ENCODE results near the gene KCNQ1OT1.

Gene KCNQ1OT1

DNA sequence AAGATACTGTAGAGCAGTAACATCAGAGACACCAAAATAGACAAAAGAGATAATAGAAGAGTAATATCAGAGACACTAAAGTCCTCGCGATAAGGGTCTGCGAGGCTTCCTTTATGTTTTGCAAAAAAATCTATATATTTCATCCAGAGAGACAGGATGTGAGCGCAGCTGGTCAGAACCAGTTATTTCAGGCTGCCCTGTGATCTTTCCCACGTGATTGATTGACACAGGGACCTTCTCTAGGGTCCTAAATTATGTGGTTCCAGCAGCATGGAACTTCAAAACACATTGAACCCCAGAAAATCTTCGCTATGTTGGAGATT, 136.9 kb downstream of the KCNQ1OT1 start:
- no peak overlapping the region for H3K27ac ChIP-seq (ENCODE audit: extremely low read depth, low read depth, low read length)
- H3K36me3 ChIP-seq (ENCODE audit: control insufficient read depth in 2 of 2, insufficient read depth in 1 of 2, low read length in 2 of 2), result no peaks in the 10 kb centered on the region
- H3K4me1 ChIP-seq (ENCODE audit: control insufficient read depth, insufficient read depth, low read length), result no peaks in the 10 kb centered on the region
- CTCF ChIA-PET, result no interaction called here
- no peaks in the 10 kb centered on the region for H3K9me3 ChIP-seq (ENCODE audit: control insufficient read depth, insufficient read depth, low read depth, low read length)
- TF ChIP-seq PRDM4 (tag by site-specific recombination; IDR thresholded peaks at IDR 0.05) (no peak), RBAK (tag by site-specific recombination; IDR thresholded peaks at IDR 0.05) (no peak), ZNF112 (tag by site-specific recombination; IDR thresholded peaks at IDR 0.05) (no peak), BCL11B (tag by site-specific recombination; IDR thresholded peaks at IDR 0.05; ENCODE audit: low read depth) (no peak), ZFHX2 (tag by site-specific recombination; conservative IDR thresholded peaks at IDR 0.05) (no peak), ZNF140 (tag by site-specific recombination; IDR thresholded peaks at IDR 0.05) (no peak), ZNF843 (tag by site-specific recombination; IDR thresholded peaks at IDR 0.05) (no peak), ZXDB (tag by site-specific recombination; IDR thresholded peaks at IDR 0.05) (no peak), ZNF555 (tag by site-specific recombination; conservative IDR thresholded peaks at IDR 0.05) (no peak), FEZF1 (tag by site-specific recombination; IDR thresholded peaks at IDR 0.05) (no peak), ZNF146 (tag by site-specific recombination; IDR thresholded peaks at IDR 0.05) (no peak), ZFP69B (tag by site-specific recombination; IDR thresholded peaks at IDR 0.05) (no peak), MZF1 (tag by site-specific recombination; IDR thresholded peaks at IDR 0.05; ENCODE audit: borderline replicate concordance) (no peak), ZBTB1 (tag by site-specific recombination; IDR thresholded peaks at IDR 0.05) (no peak)
- TF ChIP-seq, protein P1, sequence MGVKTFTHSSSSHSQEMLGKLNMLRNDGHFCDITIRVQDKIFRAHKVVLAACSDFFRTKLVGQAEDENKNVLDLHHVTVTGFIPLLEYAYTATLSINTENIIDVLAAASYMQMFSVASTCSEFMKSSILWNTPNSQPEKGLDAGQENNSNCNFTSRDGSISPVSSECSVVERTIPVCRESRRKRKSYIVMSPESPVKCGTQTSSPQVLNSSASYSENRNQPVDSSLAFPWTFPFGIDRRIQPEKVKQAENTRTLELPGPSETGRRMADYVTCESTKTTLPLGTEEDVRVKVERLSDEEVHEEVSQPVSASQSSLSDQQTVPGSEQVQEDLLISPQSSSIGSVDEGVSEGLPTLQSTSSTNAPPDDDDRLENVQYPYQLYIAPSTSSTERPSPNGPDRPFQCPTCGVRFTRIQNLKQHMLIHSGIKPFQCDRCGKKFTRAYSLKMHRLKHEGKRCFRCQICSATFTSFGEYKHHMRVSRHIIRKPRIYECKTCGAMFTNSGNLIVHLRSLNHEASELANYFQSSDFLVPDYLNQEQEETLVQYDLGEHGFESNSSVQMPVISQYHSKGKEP (tag by site-specific recombination; IDR thresholded peaks at IDR 0.05), result no peak
- TF ChIP-seq, protein P2, sequence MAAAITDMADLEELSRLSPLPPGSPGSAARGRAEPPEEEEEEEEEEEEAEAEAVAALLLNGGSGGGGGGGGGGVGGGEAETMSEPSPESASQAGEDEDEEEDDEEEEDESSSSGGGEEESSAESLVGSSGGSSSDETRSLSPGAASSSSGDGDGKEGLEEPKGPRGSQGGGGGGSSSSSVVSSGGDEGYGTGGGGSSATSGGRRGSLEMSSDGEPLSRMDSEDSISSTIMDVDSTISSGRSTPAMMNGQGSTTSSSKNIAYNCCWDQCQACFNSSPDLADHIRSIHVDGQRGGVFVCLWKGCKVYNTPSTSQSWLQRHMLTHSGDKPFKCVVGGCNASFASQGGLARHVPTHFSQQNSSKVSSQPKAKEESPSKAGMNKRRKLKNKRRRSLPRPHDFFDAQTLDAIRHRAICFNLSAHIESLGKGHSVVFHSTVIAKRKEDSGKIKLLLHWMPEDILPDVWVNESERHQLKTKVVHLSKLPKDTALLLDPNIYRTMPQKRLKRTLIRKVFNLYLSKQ (tag by site-specific recombination; IDR thresholded peaks at IDR 0.05; ENCODE audit: borderline replicate concordance), result no peak
- TF ChIP-seq, protein P3, sequence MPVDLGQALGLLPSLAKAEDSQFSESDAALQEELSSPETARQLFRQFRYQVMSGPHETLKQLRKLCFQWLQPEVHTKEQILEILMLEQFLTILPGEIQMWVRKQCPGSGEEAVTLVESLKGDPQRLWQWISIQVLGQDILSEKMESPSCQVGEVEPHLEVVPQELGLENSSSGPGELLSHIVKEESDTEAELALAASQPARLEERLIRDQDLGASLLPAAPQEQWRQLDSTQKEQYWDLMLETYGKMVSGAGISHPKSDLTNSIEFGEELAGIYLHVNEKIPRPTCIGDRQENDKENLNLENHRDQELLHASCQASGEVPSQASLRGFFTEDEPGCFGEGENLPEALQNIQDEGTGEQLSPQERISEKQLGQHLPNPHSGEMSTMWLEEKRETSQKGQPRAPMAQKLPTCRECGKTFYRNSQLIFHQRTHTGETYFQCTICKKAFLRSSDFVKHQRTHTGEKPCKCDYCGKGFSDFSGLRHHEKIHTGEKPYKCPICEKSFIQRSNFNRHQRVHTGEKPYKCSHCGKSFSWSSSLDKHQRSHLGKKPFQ (tag by site-specific recombination; IDR thresholded peaks at IDR 0.05), result no peak
- TF ChIP-seq, protein P4, sequence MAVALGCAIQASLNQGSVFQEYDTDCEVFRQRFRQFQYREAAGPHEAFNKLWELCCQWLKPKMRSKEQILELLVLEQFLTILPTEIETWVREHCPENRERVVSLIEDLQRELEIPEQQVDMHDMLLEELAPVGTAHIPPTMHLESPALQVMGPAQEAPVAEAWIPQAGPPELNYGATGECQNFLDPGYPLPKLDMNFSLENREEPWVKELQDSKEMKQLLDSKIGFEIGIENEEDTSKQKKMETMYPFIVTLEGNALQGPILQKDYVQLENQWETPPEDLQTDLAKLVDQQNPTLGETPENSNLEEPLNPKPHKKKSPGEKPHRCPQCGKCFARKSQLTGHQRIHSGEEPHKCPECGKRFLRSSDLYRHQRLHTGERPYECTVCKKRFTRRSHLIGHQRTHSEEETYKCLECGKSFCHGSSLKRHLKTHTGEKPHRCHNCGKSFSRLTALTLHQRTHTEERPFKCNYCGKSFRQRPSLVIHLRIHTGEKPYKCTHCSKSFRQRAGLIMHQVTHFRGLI (tag by site-specific recombination; IDR thresholded peaks at IDR 0.05), result no peak
- POLR2A ChIA-PET, result no interaction called here
- no peak overlapping the region for H3K4me3 ChIP-seq (ENCODE audit: low read depth, low read length)

Data from HEK293 (cell line).